Endothelial cell (in vitro differentiated cells): Measurements from ENCODE around the gene CCSER1. TPM values are rescaled to one million over a fixed set of nuclear protein-coding genes. Genes with fewer than 3 reads are reported as not detected.
"Not testable (repeated sequence)": the region's sequence is repeated elsewhere in the genome, so short reads cannot be mapped to it uniquely, and the experiment has no call there.

ENCODE experiments used
- DNase-seq: peaks from one replicate; pipeline ENCODE4 v3.0.0; 2021; ENCODE audit warnings: low spot score
- H3K27ac Mint-ChIP-seq: one replicate; pipeline ENCODE4 v1.8.0; 2021; ENCODE audit warnings: mixed read lengths, inconsistent platforms; ENCODE audit not compliant: unreplicated experiment
- H3K27me3 Mint-ChIP-seq: one replicate; pipeline ENCODE4 v1.8.0; 2021; ENCODE audit warnings: mild to moderate bottlenecking, moderate library complexity, mixed read lengths, inconsistent platforms; ENCODE audit not compliant: unreplicated experiment
- H3K36me3 Mint-ChIP-seq: one replicate; pipeline ENCODE4 v1.8.0; 2021; ENCODE audit warnings: mild to moderate bottlenecking, low read depth, mixed read lengths, inconsistent platforms; ENCODE audit not compliant: unreplicated experiment
- H3K4me1 Mint-ChIP-seq: one replicate; pipeline ENCODE4 v1.8.0; 2021; ENCODE audit warnings: mild to moderate bottlenecking, mixed read lengths, inconsistent platforms; ENCODE audit not compliant: unreplicated experiment
- H3K4me3 Mint-ChIP-seq: one replicate; pipeline ENCODE4 v1.8.0; 2021; ENCODE audit warnings: mild to moderate bottlenecking, mixed read lengths, inconsistent platforms; ENCODE audit not compliant: unreplicated experiment
- H3K9me3 Mint-ChIP-seq: one replicate; pipeline ENCODE4 v1.8.0; 2021; ENCODE audit warnings: mixed read lengths, inconsistent platforms; ENCODE audit not compliant: unreplicated experiment
- total RNA-seq: library from RNA; stranded (reverse); fragmentation: NEBNext Ultra II Directional; extraction: Animal tissue kit (Norgen Biotek cat#: 25700); gene quantifications from one replicate; pipeline ENCODE4 v1.2.1, GENCODE V29; 2021; ENCODE audit not compliant: unreplicated experiment
- TF ChIP-seq, protein P1 (sequence below): fragments of 200-600 bp; sonication (generic); IDR thresholded peaks from one replicate; pipeline ENCODE4 v1.5.0; 2021; ENCODE audit warnings: antibody characterized with exemption; ENCODE audit not compliant: unreplicated experiment

The CCSER1 gene
- total RNA-seq, 1 donor from 2014 or later, result 3.0 TPM

DNA sequence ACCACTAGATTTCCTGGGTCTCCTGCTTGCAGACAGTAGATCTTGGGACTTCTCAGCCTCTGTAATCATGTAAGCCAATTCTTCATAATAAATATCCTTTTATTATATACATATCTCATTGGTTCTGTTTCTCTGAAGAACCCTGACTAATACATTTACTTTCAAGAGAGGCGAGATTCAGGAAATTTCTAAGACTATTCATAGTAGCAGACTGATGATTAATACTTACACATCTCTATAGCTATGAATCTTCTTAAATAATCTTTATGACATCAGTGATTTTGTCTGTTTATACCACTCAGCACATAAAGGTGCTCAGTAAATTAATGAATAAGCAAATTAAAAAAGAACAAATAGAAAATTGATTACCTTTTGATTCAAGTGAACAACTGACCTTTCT, 1494.3 kb downstream of the CCSER1 start:
- TF ChIP-seq, protein P1, sequence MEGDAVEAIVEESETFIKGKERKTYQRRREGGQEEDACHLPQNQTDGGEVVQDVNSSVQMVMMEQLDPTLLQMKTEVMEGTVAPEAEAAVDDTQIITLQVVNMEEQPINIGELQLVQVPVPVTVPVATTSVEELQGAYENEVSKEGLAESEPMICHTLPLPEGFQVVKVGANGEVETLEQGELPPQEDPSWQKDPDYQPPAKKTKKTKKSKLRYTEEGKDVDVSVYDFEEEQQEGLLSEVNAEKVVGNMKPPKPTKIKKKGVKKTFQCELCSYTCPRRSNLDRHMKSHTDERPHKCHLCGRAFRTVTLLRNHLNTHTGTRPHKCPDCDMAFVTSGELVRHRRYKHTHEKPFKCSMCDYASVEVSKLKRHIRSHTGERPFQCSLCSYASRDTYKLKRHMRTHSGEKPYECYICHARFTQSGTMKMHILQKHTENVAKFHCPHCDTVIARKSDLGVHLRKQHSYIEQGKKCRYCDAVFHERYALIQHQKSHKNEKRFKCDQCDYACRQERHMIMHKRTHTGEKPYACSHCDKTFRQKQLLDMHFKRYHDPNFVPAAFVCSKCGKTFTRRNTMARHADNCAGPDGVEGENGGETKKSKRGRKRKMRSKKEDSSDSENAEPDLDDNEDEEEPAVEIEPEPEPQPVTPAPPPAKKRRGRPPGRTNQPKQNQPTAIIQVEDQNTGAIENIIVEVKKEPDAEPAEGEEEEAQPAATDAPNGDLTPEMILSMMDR, result no peak
- peaks cover 3% of the 10 kb centered on the region for H3K36me3 Mint-ChIP-seq
- H3K27ac Mint-ChIP-seq, result no peak overlapping the region
- no peaks in the 10 kb centered on the region for H3K9me3 Mint-ChIP-seq
- peaks cover 5% of the 10 kb centered on the region for H3K27me3 Mint-ChIP-seq
- no peak overlapping the region for H3K4me3 Mint-ChIP-seq
- peaks cover 25% of the 10 kb centered on the region for H3K4me1 Mint-ChIP-seq
- DNase-seq, result no peak

DNA sequence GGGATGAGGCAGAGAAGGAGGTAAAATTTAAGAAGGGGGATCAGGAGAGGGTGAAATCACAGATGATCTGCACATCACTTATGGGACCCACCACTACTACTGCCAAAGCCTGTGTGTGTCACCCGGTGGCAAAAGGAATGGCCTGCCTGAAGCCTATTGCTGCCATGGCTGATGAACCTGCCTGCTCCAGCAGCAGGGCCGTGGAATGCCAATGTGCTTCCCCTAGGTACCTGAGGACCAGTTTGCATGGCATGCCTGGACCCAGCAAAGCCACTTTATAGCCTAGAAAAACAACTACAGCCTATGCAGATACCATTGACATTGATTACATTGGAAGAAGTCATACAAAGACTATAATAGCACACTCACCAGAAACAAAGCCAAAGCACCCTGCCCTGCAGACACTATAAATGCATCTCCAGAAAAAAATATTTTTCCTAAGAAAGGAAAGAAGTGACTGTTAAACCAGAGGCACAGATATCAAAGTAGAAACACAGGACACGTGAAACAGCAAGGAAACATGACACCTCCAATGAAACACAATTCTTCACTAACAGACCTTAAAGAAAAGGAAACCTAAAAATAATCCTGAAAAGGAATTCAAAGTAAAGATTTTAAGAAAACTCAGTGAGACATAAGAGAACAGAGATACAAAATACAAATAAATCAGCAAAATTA, 1495.9 kb downstream of the CCSER1 start:
- Mint-ChIP-seq H3K36me3 (peaks cover 3% of the 10 kb centered on the region), H3K4me3 (no peak overlapping the region), H3K27me3 (peaks cover 5% of the 10 kb centered on the region), H3K9me3 (no peaks in the 10 kb centered on the region), H3K27ac (no peak overlapping the region), H3K4me1 (peaks cover 25% of the 10 kb centered on the region)
- TF ChIP-seq, protein P1, result no peak
- no peak for DNase-seq

DNA sequence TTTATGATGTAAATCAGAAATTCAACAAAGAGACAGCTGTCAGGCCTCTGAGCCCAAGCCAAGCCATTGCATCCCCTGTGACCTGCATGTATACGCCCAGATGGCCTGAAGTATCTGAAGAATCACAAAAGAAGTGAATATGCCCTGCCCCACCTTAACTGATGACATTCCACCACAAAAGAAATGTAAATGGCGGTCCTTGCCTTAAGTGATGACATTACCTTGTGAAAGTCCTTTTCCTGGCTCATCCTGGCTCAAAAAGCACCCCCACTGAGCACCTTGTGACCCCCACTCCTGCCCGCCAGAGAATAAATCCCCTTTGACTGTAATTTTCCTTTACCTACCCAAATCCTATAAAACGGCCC, 1496.4 kb downstream of the CCSER1 start:
- H3K36me3 Mint-ChIP-seq, H3K27me3 Mint-ChIP-seq, H3K27ac Mint-ChIP-seq, DNase-seq, H3K9me3 Mint-ChIP-seq: not testable (repeated sequence)
- Mint-ChIP-seq H3K4me3 (peak overlapping the region; percentile 68), H3K4me1 (peaks cover 25% of the 10 kb centered on the region)

DNA sequence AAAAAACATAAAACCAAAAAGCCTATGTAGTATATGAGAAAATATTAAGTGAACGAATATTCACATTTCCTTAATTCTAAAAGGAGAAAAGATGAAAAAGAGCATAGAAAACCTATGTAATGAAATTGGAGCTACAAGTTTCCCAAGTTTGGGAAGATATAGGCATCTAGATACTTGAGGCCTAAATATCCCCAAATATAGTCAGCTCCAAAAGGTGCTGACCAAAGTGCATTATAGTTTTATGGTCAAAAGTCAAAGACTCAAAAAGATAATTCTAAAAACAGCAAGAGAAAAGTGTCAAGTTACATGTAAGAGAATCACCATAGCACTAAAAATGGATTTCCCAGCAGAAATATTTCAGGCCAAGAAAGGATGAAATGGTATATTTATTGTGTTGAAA, 1502.9 kb downstream of the CCSER1 start:
- Mint-ChIP-seq H3K9me3 (no peaks in the 10 kb centered on the region), H3K4me1 (peaks cover 5% of the 10 kb centered on the region), H3K4me3 (no peak overlapping the region), H3K27ac (no peak overlapping the region), H3K36me3 (peaks cover 3% of the 10 kb centered on the region), H3K27me3 (peaks cover 3% of the 10 kb centered on the region)
- DNase-seq, result no peak
- TF ChIP-seq, protein P1, result no peak

DNA sequence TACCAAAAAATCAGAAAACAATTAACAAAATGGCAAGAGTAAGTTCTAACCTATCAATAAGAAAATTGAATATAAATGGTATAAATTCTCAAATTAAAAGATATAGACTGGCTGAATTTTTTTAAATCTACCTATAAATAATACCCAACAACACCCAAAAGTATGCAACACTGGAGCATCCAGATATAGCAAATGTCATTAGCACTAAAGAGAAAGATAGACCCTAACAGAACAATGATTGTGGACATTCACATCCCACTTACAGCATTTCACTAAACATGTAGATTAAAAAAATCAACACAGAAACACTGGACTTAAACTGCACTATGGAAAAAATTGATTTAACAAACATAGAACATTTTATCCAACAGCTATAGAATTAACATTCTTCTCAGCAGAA, 1503.6 kb downstream of the CCSER1 start:
- Mint-ChIP-seq H3K27ac (no peak overlapping the region), H3K4me3 (no peak overlapping the region), H3K4me1 (no peaks in the 10 kb centered on the region), H3K9me3 (no peaks in the 10 kb centered on the region), H3K27me3 (peaks cover 1% of the 10 kb centered on the region), H3K36me3 (no peaks in the 10 kb centered on the region)
- DNase-seq, result no peak
- TF ChIP-seq, protein P1, result no peak
